ENCODE results near the gene S1PR5. TPM values are rescaled to one million over a fixed set of nuclear protein-coding genes. Genes with fewer than 3 reads are reported as not detected.

Gene S1PR5
- total and polyA plus RNA-seq, 2 of the 8 experiments (the other 6 are each of a cell fraction or from before 2014, with no cell fraction given), result 2.4 to 8.6 TPM

DNA sequence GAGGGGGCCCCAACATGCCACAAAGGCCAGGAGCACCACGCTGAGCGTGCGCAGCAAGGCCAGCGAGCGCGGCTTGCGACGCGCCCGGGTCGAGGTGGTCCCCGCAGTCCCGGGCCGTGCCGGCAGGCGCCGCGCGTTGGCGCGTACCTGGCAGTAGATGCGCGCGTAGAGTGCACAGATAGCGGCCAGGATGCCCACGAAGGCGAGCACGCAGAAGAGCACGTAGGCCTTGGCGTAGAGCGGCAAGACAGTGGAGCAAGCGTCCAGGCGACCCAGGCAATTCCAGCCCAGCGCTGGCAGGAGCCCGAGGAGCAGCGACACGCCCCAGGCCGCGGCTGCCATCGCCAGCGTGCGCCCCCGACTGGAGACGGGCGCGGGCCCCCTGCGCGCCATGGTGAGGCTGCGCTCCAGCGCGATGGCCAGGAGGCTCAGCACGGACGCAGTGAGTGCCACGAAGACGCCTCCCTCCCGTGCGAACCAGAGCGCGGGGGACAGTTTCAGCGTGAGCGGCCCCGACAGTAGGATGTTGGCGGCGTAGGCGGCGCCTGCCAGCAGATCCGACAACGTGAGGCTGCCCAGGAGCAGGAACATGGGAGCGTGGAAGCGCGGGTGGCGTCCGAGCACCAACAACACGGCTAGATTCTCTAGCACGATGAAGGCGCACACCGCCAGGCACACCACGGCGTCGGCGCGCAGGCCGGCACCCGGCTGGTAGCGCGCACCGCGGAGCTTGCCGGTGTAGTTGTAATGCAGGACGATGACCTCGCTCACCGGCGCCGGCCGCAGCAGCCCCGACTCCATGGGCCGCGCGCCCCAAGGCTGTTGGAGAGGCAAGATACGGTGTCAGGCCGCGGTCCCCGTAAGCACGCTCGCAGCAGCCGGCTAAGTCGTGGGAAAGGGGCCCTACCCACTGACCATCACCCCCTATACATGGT is 2.8 kb downstream of the S1PR5 start (continued):
- no peak for TF ChIP-seq TAF7 (optimal IDR thresholded peaks at IDR 0.05; ENCODE audit: borderline replicate concordance, low read depth, low read length)
- TF ChIP-seq POU5F1 (IDR thresholded peaks at IDR 0.05; ENCODE audit: low read depth, low read length), result no peak
- no peak for TF ChIP-seq CEBPB (IDR thresholded peaks at IDR 0.05; ENCODE audit: low read depth, low read length)
- no peak for TF ChIP-seq SRF (IDR thresholded peaks at IDR 0.05; ENCODE audit: low read depth, low read length)
- 0 out of 4 replicates have a peak, but pooled peaks of 1 of the 2 experiments have one; percentile 18 for TF ChIP-seq RAD21 (IDR thresholded peaks at IDR 0.05 in 1 of 2, conservative IDR thresholded peaks at IDR 0.05 in 1 of 2; ENCODE audit: low read depth in 2 of 2, low read length in 2 of 2)
- no peak for TF ChIP-seq PHF8 (conservative IDR thresholded peaks at IDR 0.05; ENCODE audit: low read depth, low read length)
- TF ChIP-seq KDM5A (IDR thresholded peaks at IDR 0.05; ENCODE audit: low read length), result no peak
- TF ChIP-seq, protein P1, sequence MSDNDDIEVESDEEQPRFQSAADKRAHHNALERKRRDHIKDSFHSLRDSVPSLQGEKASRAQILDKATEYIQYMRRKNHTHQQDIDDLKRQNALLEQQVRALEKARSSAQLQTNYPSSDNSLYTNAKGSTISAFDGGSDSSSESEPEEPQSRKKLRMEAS (IDR thresholded peaks at IDR 0.05), result no peak; the same call in 1 of the 2 replicates
- no peak for TF ChIP-seq CBX8 (IDR thresholded peaks at IDR 0.05; ENCODE audit: borderline replicate concordance, low read depth, low read length)
- TF ChIP-seq, protein P2, sequence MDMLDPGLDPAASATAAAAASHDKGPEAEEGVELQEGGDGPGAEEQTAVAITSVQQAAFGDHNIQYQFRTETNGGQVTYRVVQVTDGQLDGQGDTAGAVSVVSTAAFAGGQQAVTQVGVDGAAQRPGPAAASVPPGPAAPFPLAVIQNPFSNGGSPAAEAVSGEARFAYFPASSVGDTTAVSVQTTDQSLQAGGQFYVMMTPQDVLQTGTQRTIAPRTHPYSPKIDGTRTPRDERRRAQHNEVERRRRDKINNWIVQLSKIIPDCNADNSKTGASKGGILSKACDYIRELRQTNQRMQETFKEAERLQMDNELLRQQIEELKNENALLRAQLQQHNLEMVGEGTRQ (IDR thresholded peaks at IDR 0.05; ENCODE audit: low read length), result no peak
- no peak for TF ChIP-seq CHD2 (IDR thresholded peaks at IDR 0.05; ENCODE audit: low read length)
- TF ChIP-seq JUN (IDR thresholded peaks at IDR 0.05; ENCODE audit: low read depth, low read length), result no peak
- TF ChIP-seq RBBP5 (IDR thresholded peaks at IDR 0.05; ENCODE audit: borderline replicate concordance, low read depth, low read length), result no peak
- peak; percentile 92 for TF ChIP-seq SUZ12 (IDR thresholded peaks at IDR 0.05; ENCODE audit: low read length)
- no peak for TF ChIP-seq RFX5 (IDR thresholded peaks at IDR 0.05; ENCODE audit: borderline replicate concordance, low read depth, low read length)
- TF ChIP-seq POLR2AphosphoS5 (IDR thresholded peaks at IDR 0.05; ENCODE audit: low read depth, low read length), result no peak
- TF ChIP-seq JUND (IDR thresholded peaks at IDR 0.05; ENCODE audit: low read length), result no peak
- no peak for TF ChIP-seq KDM1A (IDR thresholded peaks at IDR 0.05; ENCODE audit: borderline replicate concordance, low read length)
- TF ChIP-seq ASH2L (IDR thresholded peaks at IDR 0.05; ENCODE audit: low read length), result peak; percentile 94
- no peak for TF ChIP-seq NANOG (IDR thresholded peaks at IDR 0.05; ENCODE audit: insufficient read depth, low read depth, low read length, poor library complexity, severe bottlenecking)
- peak; percentile 75 for TF ChIP-seq KDM4A (IDR thresholded peaks at IDR 0.05; ENCODE audit: low read depth, low read length, severe bottlenecking)

Measured in H1 (cell line).